B cell (primary cell): ENCODE results near the gene LHX5.

Experiments
- CTCF ChIP-seq: fragments of 200-600 bp; IDR thresholded peaks from one replicate; pipeline ENCODE4 v1.8.0; 2022; ENCODE audit warnings: antibody characterized with exemption, mild to moderate bottlenecking
- EZH2 ChIP-seq: IDR thresholded peaks from 2 replicates; pipeline ENCODE4 v1.6.1; 2012; ENCODE audit warnings: borderline replicate concordance, low read depth, mild to moderate bottlenecking, moderate library complexity, low read length; ENCODE audit not compliant: insufficient read depth, poor library complexity, severe bottlenecking

DNA sequence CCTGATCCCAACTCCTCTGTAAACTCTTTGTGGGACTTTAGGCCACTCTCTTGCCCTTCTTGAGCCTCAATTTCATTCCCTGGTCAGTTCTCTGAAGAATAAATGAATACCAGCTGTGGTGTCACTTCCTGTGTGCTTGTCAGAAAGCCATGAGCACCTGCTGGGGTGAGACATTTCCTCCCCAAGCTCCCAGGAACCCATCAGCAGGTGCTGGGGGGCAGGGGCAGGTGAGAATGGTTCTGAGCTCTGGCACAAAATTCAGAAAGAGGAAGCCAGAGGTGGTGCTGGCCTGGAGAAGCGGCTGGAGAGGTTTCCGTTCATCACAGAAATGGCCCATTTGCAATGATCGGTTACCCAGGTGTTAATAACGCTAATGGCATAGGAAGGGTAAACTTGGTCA is 14.9 kb downstream of the LHX5 start:
- TF ChIP-seq CTCF (no peak), EZH2 (no peak)
